Kidney glomerular epithelial cell (primary cell): Measurements from ENCODE around the gene ARSK.
"Not testable (repeated sequence)": the region's sequence is repeated elsewhere in the genome, so short reads cannot be mapped to it uniquely, and the experiment has no call there.

ENCODE experiments used
- DNase-seq: peaks from one replicate; lab custom pipeline; 2025; lab: John Stamatoyannopoulos, UW

ARSK gene

GRCh38 chr5:95621839-95622629 lies 67.1 kb downstream of the ARSK start:
- DNase-seq: no peak

GRCh38 chr5:95623706-95624105 lies 68.8 kb downstream of the ARSK start:
- no peak for DNase-seq

GRCh38 chr5:95624368-95624767 lies 69.5 kb downstream of the ARSK start:
- no peak for DNase-seq

GRCh38 chr5:95626701-95627100 lies 71.8 kb downstream of the ARSK start:
- DNase-seq: no peak

- no peak for DNase-seq
Observed at GRCh38 chr5:95627971-95628810, 73.3 kb downstream of the ARSK start.

DNA sequence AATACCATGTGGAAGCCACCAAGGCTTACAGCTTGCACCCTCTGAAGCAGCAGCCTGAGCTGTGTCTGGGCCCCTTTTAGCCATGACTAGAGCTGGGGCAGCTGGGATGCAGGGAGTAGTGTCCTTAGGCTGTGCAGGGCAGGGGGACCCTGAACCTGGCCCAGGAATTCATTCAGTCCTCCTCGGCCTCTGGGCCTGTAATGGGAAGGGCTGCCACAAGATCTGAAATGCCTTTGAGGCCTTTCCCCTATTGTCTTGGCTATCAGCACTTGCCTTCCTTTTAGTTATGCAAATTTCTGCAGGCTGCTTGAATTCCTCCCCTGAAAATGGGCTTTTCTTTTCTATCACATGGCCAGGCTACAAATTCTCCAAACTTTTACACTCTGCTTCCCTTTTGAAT lies 74.0 kb downstream of the ARSK start:
- no peak for DNase-seq

DNA sequence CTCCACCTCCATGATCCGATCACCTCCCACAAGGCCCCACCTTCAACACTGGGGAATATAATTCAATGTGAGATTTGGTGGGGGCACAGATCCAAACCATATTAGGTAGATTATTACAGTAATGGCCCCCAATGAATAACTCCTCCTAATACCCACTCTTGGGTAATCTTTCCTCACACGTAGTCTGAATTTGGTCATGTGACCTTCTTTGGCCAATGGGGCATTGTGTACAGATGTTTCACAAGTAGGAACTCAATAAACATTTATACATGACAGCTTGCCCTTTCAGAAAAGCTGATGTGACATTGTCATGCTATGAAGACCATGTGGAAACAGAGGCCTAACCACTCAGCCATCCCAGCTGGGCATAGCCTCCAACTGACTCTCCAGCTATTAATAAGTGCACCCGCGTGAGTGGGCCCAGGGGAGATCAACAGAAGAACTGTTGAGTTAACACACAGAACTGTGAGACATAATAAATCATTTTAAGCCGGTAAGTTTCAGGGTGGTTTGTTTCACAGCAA lies 75.6 kb downstream of the ARSK start:
- no peak for DNase-seq

DNA sequence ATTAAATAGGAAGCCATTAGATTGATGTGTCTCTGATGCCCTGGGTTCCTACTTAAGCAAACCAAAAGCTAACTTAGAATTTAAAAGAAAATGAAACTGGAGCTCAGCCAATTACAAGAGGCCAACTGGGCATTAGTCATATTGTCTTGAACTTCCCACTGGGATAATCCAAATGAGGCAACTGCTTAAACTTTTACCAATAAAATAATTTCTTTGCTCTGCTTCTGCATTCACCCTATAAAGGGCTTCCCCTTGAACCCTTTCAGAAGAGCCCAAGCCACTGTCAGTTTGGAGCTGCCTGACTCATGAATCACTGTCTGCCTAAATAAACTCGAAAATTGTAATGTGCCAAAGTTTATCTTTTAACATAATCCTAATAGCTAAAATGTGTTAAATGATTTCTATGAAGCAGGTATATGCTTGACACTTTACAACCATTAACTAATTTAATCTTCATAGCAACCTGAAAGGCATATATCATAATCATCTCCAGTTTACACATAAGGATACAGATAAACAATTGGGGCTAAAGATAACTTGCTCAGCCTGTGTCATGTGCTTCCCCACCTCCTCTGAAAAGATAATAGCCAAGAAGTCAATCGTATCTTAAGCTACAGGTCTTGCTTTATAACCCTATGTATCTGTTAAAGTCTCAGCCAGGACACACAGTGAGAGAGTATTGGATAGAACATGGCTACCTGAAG lies 76.5 kb downstream of the ARSK start:
- peak; percentile 39 for DNase-seq

GRCh38 chr5:95631991-95632675 lies 77.2 kb downstream of the ARSK start:
- DNase-seq: no peak

DNA sequence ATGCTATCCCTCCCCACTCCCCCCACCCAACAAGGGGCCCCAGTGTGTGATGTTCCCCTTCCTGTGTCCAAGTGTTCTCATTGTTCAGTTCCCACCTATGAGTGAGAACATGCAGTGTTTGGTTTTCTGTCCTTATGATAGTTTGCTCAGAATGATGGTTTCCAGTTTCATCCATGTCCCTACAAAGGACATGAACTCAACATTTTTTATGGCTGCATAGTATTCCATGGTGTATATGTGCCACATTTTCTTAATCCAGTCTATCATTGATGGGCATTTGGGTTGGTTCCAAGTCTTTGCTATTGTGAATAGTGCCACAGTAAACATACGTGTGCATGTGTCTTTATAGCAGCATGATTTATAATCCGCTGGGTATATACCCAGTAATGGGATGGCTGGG lies 78.0 kb downstream of the ARSK start:
- not testable (repeated sequence) for DNase-seq

GRCh38 chr5:95633671-95634070 lies 78.8 kb downstream of the ARSK start:
- no peak for DNase-seq

DNA sequence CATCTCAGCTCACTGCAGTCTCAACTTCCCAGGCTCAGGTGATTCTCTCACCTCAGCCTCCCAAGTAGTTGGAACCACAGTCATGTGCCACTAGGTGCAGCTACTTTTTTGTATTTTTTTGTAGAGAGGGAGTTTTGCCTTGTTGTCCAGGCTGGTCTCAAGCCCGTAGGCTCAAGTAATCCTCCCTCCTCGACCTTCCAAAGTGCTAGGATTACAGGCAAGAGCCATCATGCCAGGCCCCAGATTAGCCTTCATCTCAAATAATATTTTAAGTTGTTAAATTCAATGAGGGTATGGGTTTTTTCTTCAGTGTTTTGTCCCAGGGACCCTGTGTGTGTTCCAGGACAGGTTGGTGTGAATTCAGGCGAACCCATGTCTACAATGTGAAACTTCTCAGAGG lies 79.2 kb downstream of the ARSK start:
- no peak for DNase-seq

- no peak for DNase-seq
Observed at GRCh38 chr5:95638632-95639031, 83.7 kb downstream of the ARSK start.

- DNase-seq: no peak
Observed at GRCh38 chr5:95641741-95642220, 86.9 kb downstream of the ARSK start.

GRCh38 chr5:95643152-95643551 lies 88.3 kb downstream of the ARSK start:
- DNase-seq: no peak

- peak; percentile 73 for DNase-seq
Observed at GRCh38 chr5:95644351-95645042, 89.6 kb downstream of the ARSK start.

- not testable (repeated sequence) for DNase-seq
Observed at GRCh38 chr5:95646226-95646568, 91.3 kb downstream of the ARSK start.

DNA sequence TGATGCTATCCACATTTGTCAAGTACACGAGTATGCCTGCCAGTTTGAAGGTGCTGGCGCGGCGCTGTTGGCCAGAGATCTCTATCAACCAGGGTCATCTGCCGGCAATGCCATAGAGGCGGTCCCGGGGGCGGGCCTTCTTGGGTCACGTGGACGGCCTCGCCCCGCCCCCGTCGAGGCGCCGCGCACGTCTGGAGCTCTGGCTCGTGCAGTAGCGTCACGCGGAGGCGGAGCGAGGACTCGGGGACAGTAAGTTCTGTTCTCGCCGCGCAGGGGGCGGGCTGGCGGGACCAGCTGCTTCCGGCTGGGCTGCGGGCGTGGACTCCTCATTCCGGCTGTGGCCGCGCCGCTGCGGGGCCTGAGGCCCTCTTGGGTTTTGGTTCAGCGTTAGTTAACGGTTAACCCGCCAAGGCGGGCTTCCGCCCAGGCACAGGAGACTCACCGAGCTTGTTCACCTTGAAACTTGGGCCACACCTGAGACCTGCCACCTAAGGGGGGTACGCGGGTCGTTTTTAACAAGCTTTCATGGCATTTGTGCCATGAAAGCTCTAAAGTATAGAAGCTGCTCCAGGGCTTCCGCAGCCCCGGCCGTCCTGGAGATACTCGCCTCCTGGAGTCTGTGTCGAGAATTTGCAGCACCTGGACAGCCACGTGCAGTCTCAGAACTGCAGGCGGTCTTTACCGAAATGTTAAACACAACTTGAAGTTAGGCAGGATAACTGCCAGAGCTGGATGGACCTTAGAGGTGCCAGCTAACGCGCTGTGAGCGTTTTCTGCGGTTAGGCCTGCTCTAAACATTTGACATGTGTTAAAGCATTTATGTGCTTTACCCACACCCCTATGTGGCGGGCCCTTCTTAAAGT lies 91.9 kb downstream of the ARSK start, which contains the start of gene RFESD:
Gene RFESD (plus strand): TSS at position 209 of the 863 bp plus-strand sequence. CDS start 5,495 bp downstream, outside the sequence.
- peak; percentile 88 for DNase-seq

DNA sequence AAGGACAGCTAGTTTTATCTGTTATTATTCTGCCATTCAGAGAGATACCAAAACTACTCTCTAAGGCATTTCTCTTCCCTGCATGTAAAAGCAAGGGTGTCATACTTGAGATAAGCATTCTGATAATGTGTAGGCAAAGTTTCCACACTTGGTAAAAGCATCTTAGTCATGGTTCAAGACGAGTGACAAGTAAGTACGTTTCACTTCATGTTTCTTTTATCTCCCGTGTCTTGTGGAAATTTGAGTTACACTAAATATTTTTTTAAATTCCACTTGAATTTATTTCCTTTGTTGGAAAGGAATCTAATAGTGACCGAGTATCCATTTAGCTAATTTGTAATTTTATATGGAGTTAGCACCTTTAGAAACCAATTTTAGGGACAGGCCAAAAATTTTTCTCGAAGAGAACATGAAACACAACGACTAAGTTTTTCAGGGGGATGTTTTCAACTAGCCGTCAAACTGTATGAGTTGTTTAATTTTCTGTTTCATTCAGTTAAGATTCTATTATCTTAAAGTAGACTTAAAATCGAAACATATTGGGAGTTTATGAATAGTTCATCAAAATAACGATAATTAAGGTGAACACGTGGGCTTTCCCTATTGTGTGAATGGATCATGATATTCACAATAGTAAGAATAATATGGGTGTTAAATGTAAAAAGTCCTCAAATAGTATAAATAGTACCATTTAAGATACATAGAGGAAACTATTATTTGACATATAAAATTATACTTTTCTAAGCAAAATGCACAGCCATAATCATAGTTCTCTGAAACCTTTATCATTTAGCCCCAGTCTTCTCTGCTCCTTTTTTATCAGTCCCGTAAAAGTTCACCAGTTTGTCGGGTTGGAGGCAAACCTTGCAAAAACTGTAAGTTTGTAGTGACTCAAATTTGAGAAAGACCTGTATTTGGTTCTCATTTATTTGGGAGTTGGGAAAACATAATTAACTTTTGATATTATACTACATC lies 93.3 kb downstream of the ARSK start:
- no peak for DNase-seq
